GM13976 (cell line): ENCODE measurements around the gene COL9A3.

Experiments
- DNase-seq: peaks from one replicate; pipeline ENCODE4 v3.0.0; 2012; ENCODE audit warnings: low spot score
- CTCF ChIP-seq: IDR thresholded peaks from 2 replicates; pipeline ENCODE4 v1.5.1; 2012; ENCODE audit warnings: borderline replicate concordance, mild to moderate bottlenecking; ENCODE audit not compliant: insufficient read depth; ENCODE audit errors: extremely low read depth, missing control alignments, control extremely low read depth
- in situ Hi-C: fragments of 300-500 bp; cut with MboI; formaldehyde crosslinking; loops from one replicate; pipeline ENCODE4 v1.12.0; 2022; ENCODE audit warnings: low sequenced_read_pairs, mixed read lengths, inconsistent platforms; ENCODE audit not compliant: unreplicated experiment

Gene COL9A3

GRCh38 chr20:62879275-62880146 is 62.7 kb downstream of the COL9A3 start:
- in situ Hi-C loops, result no loop called here
- DNase-seq, result no peak
- TF ChIP-seq CTCF, result no peak

- in situ Hi-C loops, result no loop called here
- DNase-seq, result no peak
These were observed 63.5 kb downstream of the COL9A3 start for GRCh38 chr20:62880147-62880934.

DNA sequence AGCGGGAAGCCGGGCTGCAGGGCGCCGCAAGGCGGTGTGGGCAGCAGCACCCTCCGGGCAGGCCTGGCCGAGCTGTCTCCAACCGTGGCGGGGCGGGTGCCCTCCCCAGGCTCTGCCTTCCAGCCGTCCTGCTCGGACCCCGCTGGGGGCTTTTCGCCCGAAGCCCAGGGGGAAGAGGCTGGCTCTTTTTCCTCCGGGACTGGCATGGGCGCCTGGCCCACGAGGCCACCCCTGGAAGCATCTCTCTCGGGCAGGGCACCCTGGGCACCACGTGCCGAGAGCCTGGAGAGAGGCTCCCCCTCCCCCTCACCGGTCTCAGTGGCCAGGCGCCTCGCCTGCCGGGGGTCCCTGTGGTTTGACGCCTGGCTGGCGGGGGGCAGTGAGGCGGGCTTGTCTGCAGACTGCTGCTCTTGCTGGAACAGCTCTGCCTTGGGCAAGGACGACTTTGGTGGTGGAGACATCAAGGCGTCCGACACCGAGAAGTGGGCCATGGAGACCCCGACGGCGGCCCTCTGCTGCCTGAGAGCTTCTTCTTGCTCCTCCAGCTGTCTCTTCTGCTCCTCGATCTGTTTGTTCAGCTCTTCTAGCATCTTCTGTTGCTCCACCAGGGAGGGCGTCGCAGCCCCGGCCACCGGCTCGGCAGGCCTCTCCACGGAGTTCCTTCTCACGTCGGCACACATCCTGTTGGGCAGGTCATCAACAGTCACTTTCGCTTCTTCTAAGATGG is 64.2 kb downstream of the COL9A3 start:
- no peak for DNase-seq
- in situ Hi-C loops, result no loop called here
- no peak for TF ChIP-seq CTCF

More at GRCh38 chr20:62880147-62880934, 63.5 kb downstream of the COL9A3 start:
- no peak for TF ChIP-seq CTCF

GRCh38 chr20:62881662-62882395 is 65.0 kb downstream of the COL9A3 start:
- in situ Hi-C loops, result no loop called here

DNA sequence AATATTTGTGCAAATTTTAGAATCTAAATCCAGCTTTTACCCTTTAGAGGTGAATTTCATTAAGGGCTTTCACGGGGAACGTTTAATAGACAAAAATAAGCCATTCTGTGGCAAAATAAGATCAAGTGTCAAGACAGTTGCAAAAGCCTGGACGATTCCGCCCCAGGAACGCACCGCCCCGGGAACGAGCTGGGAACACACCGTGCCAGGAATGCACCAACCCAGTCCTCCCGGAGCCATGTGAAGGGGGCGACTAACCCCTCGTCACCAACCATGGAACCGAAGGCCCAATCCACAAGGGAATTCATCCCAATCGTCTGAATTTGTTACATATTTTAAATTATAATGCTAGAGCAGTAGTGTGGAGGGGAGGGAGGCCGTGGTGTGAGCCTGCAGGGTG is 65.6 kb downstream of the COL9A3 start:
- no peak for DNase-seq
- TF ChIP-seq CTCF, result no peak
- in situ Hi-C loops, result no loop called here

More at GRCh38 chr20:62881662-62882395, 65.0 kb downstream of the COL9A3 start:
- DNase-seq, result no peak
- no peak for TF ChIP-seq CTCF
